HepG2 (cell line): ENCODE results near the gene KAZN. TPM values are rescaled to one million over a fixed set of nuclear protein-coding genes. Genes with fewer than 3 reads are reported as not detected.
A peak's percentile ranks its signal among the peaks of the same experiment; 100 is the strongest.

Experiments used
- CBX5 ChIP-seq: sonication (generic); formaldehyde crosslinking; IDR thresholded peaks from 2 replicates; pipeline ENCODE4 v1.4.0; 2020; ENCODE audit warnings: missing genetic modification reagents, borderline replicate concordance
- CC2D1A ChIP-seq: sonication (generic); formaldehyde crosslinking; IDR thresholded peaks from 2 replicates; pipeline ENCODE4 v1.8.1; 2023; ENCODE audit warnings: mild to moderate bottlenecking, missing genetic modification reagents
- DPF2 ChIP-seq: sonication (generic); formaldehyde crosslinking; IDR thresholded peaks from 2 replicates; pipeline ENCODE4 v1.4.0; 2020; ENCODE audit warnings: mild to moderate bottlenecking, low read depth, missing genetic modification reagents, borderline replicate concordance
- E2F5 ChIP-seq: sonication (generic); formaldehyde crosslinking; conservative IDR thresholded peaks from 2 replicates; pipeline ENCODE4 v1.4.0; 2020; ENCODE audit warnings: missing genetic modification reagents
- FOXJ3 ChIP-seq: sonication (generic); formaldehyde crosslinking; IDR thresholded peaks from 2 replicates; pipeline ENCODE4 v1.4.0; 2020; ENCODE audit warnings: missing genetic modification reagents, mild to moderate bottlenecking, borderline replicate concordance
- FOXK1 ChIP-seq: sonication (generic); formaldehyde crosslinking; IDR thresholded peaks from 2 replicates; pipeline ENCODE4 v1.4.0; 2020; ENCODE audit warnings: low read depth, missing genetic modification reagents, borderline replicate concordance
- MAX ChIP-seq: IDR thresholded peaks from 2 replicates; pipeline ENCODE4 v1.6.1; 2012; ENCODE audit warnings: inconsistent platforms
- MIER3 ChIP-seq: IDR thresholded peaks from 2 replicates; pipeline ENCODE4 v1.6.1; 2016; ENCODE audit warnings: missing compliant biosample characterization, borderline replicate concordance
- MYC ChIP-seq: sonication (generic); formaldehyde crosslinking; IDR thresholded peaks from 2 replicates; pipeline ENCODE4 v1.9.0; 2021; ENCODE audit warnings: missing genetic modification reagents, borderline replicate concordance
- NFYC ChIP-seq: IDR thresholded peaks from 2 replicates; pipeline ENCODE4 v1.6.1; 2016; ENCODE audit warnings: missing genetic modification reagents, missing compliant biosample characterization
- SPEN ChIP-seq: sonication (generic); formaldehyde crosslinking; IDR thresholded peaks from 2 replicates; pipeline ENCODE4 v1.5.1; 2020; ENCODE audit warnings: low read depth, mild to moderate bottlenecking, missing genetic modification reagents
- TFDP1 ChIP-seq: IDR thresholded peaks from 2 replicates; pipeline ENCODE4 v1.6.1; 2016; ENCODE audit warnings: missing compliant biosample characterization, missing genetic modification reagents, borderline replicate concordance
- TFDP2 ChIP-seq: sonication (generic); formaldehyde crosslinking; IDR thresholded peaks from 2 replicates; pipeline ENCODE4 v1.4.0; 2020; ENCODE audit warnings: missing genetic modification reagents
- TRIM24 ChIP-seq: sonication (generic); formaldehyde crosslinking; IDR thresholded peaks from 2 replicates; pipeline ENCODE4 v1.8.0; 2022; ENCODE audit warnings: mild to moderate bottlenecking, missing genetic modification reagents
- YEATS2 ChIP-seq: sonication (generic); formaldehyde crosslinking; IDR thresholded peaks from 2 replicates; pipeline ENCODE4 v1.4.0; 2020; ENCODE audit warnings: missing genetic modification reagents, borderline replicate concordance
- ZFP82 ChIP-seq: sonication (generic); formaldehyde crosslinking; IDR thresholded peaks from 2 replicates; pipeline ENCODE4 v1.5.1; 2020; ENCODE audit warnings: mild to moderate bottlenecking, missing genetic modification reagents, borderline replicate concordance
- ZNF264 ChIP-seq: sonication (generic); formaldehyde crosslinking; IDR thresholded peaks from 2 replicates; pipeline ENCODE4 v1.4.0; 2020; ENCODE audit warnings: missing genetic modification reagents
- ZNF276 ChIP-seq: sonication (generic); formaldehyde crosslinking; IDR thresholded peaks from 2 replicates; pipeline ENCODE4 v1.4.0; 2020; ENCODE audit warnings: mild to moderate bottlenecking, low read depth, missing genetic modification reagents
- ZNF33B ChIP-seq: sonication (generic); formaldehyde crosslinking; IDR thresholded peaks from 2 replicates; pipeline ENCODE4 v1.5.1; 2020; ENCODE audit warnings: mild to moderate bottlenecking, missing genetic modification reagents
- ZNF724P ChIP-seq: sonication (generic); formaldehyde crosslinking; IDR thresholded peaks from 2 replicates; pipeline ENCODE4 v1.8.0; 2022; ENCODE audit warnings: missing genetic modification reagents, borderline replicate concordance
- ZNF746 ChIP-seq: sonication (generic); formaldehyde crosslinking; IDR thresholded peaks from 2 replicates; pipeline ENCODE4 v1.8.0; 2022; ENCODE audit warnings: mild to moderate bottlenecking, missing genetic modification reagents
- ZNF766 ChIP-seq: sonication (generic); formaldehyde crosslinking; IDR thresholded peaks from 2 replicates; pipeline ENCODE4 v1.5.0; 2020; ENCODE audit warnings: missing genetic modification reagents, borderline replicate concordance
- polyA plus RNA-seq, 8 experiments: library from polyadenylated mRNA; depleted of rRNA in 3 of 8; stranded (reverse) in 7 of 8; unstranded in 1 of 8; fragments of >200 nt; fragmentation: Illumina TruSeq in 4 of 8; extraction: Trizol in 4 of 8; gene quantifications; 2 replicates each; pipeline versions ENCODE4 v1.2.1 to v1.2.3, GENCODE V29; 2011 to 2016; ENCODE audit warnings: low read depth in 4 of 8, missing spikeins in 1 of 8, mixed read lengths in 1 of 8; ENCODE audit not compliant: insufficient read depth in 1 of 8
- total RNA-seq, 5 experiments: library from RNA; depleted of rRNA; stranded (reverse); fragments of >200 nt; fragmentation: Illumina TruSeq; extraction: Trizol; gene quantifications; 2 replicates each; pipeline ENCODE4 v1.2.3, GENCODE V29; 2016; ENCODE audit warnings: low read depth in 1 of 5

The KAZN gene
- total and polyA plus RNA-seq, 2 of the 13 experiments (the other 11 are each of a cell fraction or from before 2014, with no cell fraction given) = 10.4 to 13.5 TPM

- TF ChIP-seq ZNF724P (CRISPR knock-in tag) (no peak), ZNF264 (CRISPR knock-in tag) (peak; percentile 87), MYC (CRISPR knock-in tag) (peak; percentile 66; the same call in 1 of the 2 replicates), SPEN (peak; percentile 56; the same call in 1 of the 2 replicates), TFDP1 (CRISPR knock-in tag) (no peak), DPF2 (peak; percentile 60; the same call in 1 of the 2 replicates), YEATS2 (CRISPR knock-in tag) (peak; percentile 32; the same call in 1 of the 2 replicates), CBX5 (CRISPR knock-in tag) (peak; percentile 42; the same call in 1 of the 2 replicates), MIER3 (CRISPR knock-in tag) (0 out of 2 replicates have a peak, but pooled peaks have one; percentile 50), FOXK1 (peak; percentile 65; the same call in 1 of the 2 replicates), E2F5 (CRISPR knock-in tag) (peak; percentile 19; the same call in 1 of the 2 replicates), ZNF33B (CRISPR knock-in tag) (0 out of 2 replicates have a peak, but pooled peaks have one; percentile 44), TRIM24 (CRISPR knock-in tag) (0 out of 2 replicates have a peak, but pooled peaks have one; percentile 55), ZNF276 (peak; percentile 71; the same call in 1 of the 2 replicates), CC2D1A (CRISPR knock-in tag) (no peak), TFDP2 (0 out of 2 replicates have a peak, but pooled peaks have one; percentile 24), NFYC (CRISPR knock-in tag) (peak; percentile 75), ZFP82 (CRISPR knock-in tag) (no peak), FOXJ3 (CRISPR knock-in tag) (0 out of 2 replicates have a peak, but pooled peaks have one; percentile 41), ZNF766 (no peak), MAX (peak; percentile 67; the same call in 1 of the 2 replicates), ZNF746 (CRISPR knock-in tag) (no peak)
Observed at GRCh38 chr1:14939527-14940284, 341.2 kb downstream of the KAZN start (continued).
